GM18502 (cell line): ENCODE data around the gene SEM1.
"Not testable (repeated sequence)": the region's sequence is repeated elsewhere in the genome, so short reads cannot be mapped to it uniquely, and the experiment has no call there.

Source experiments
- ATAC-seq: cut with Tn5 transposase; IDR thresholded peaks from one replicate; pipeline ENCODE4 v1.9.1; 2021; ENCODE audit warnings: mild to moderate bottlenecking; ENCODE audit not compliant: unreplicated experiment, poor library complexity

The SEM1 gene

GRCh38 chr7:96709381-96710228 lies at the start of gene SEM1:
Gene SEM1 (minus strand): TSS chr7:96709846. CDS start chr7:96709763, 83 bp downstream.
- ATAC-seq, result peak; percentile 87

GRCh38 chr7:96757880-96758279 lies 48.2 kb upstream of the SEM1 start:
- not testable (repeated sequence) for ATAC-seq

- ATAC-seq, result no peak
Observed at GRCh38 chr7:96747418-96747940, 37.8 kb upstream of the SEM1 start.

GRCh38 chr7:96740130-96740529 lies 30.5 kb upstream of the SEM1 start:
- no peak for ATAC-seq

- no peak for ATAC-seq
Observed at GRCh38 chr7:96739609-96740008, 30.0 kb upstream of the SEM1 start.

GRCh38 chr7:96739167-96739566 lies 29.5 kb upstream of the SEM1 start:
- no peak for ATAC-seq

GRCh38 chr7:96738705-96739104 lies 29.1 kb upstream of the SEM1 start:
- no peak for ATAC-seq

GRCh38 chr7:96737545-96738050 lies 28.0 kb upstream of the SEM1 start:
- no peak for ATAC-seq

- no peak for ATAC-seq
Observed at GRCh38 chr7:96734343-96734742, 24.7 kb upstream of the SEM1 start.

- no peak for ATAC-seq
Observed at GRCh38 chr7:96729820-96730219, 20.2 kb upstream of the SEM1 start.

GRCh38 chr7:96728139-96728538 lies 18.5 kb upstream of the SEM1 start:
- no peak for ATAC-seq

- ATAC-seq, result no peak
Observed at GRCh38 chr7:96727534-96728088, 18.0 kb upstream of the SEM1 start.

- no peak for ATAC-seq
Observed at GRCh38 chr7:96723622-96724021, 14.0 kb upstream of the SEM1 start.

GRCh38 chr7:96722928-96723327 lies 13.3 kb upstream of the SEM1 start:
- ATAC-seq, result not testable (repeated sequence)

- no peak for ATAC-seq
Observed at GRCh38 chr7:96720843-96721242, 11.2 kb upstream of the SEM1 start.

GRCh38 chr7:96719164-96719563 lies 9.5 kb upstream of the SEM1 start:
- ATAC-seq, result no peak

GRCh38 chr7:96718107-96719003 lies 8.7 kb upstream of the SEM1 start:
- ATAC-seq, result no peak

- ATAC-seq, result no peak
Observed at GRCh38 chr7:96713037-96713436, 3.4 kb upstream of the SEM1 start.

GRCh38 chr7:96710544-96710943 lies 898 bp upstream of the SEM1 start:
- no peak for ATAC-seq

- ATAC-seq, result peak; percentile 13
Observed at GRCh38 chr7:96708872-96709271, 774 bp downstream of the SEM1 start.
